PC-3 (cell line): ENCODE results near the gene GALNT4.

Source experiments
- CTCF ChIP-seq: fragments of 300-600 bp; sonication (generic); conservative IDR thresholded peaks from 2 replicates; pipeline ENCODE4 v1.5.1; 2017; ENCODE audit warnings: antibody characterized with exemption, low read depth, mild to moderate bottlenecking, low read length
- EZH2 ChIP-seq: fragments of 300-600 bp; sonication (generic); IDR thresholded peaks from one replicate; pipeline ENCODE4 v1.6.1; 2017; ENCODE audit warnings: antibody characterized with exemption, mild to moderate bottlenecking, low read length; ENCODE audit not compliant: unreplicated experiment
- EZH2phosphoT487 ChIP-seq: fragments of 300-600 bp; sonication (generic); IDR thresholded peaks from 2 replicates; pipeline ENCODE4 v1.6.1; 2018; ENCODE audit warnings: mild to moderate bottlenecking, antibody characterized with exemption, low read length, borderline replicate concordance

DNA sequence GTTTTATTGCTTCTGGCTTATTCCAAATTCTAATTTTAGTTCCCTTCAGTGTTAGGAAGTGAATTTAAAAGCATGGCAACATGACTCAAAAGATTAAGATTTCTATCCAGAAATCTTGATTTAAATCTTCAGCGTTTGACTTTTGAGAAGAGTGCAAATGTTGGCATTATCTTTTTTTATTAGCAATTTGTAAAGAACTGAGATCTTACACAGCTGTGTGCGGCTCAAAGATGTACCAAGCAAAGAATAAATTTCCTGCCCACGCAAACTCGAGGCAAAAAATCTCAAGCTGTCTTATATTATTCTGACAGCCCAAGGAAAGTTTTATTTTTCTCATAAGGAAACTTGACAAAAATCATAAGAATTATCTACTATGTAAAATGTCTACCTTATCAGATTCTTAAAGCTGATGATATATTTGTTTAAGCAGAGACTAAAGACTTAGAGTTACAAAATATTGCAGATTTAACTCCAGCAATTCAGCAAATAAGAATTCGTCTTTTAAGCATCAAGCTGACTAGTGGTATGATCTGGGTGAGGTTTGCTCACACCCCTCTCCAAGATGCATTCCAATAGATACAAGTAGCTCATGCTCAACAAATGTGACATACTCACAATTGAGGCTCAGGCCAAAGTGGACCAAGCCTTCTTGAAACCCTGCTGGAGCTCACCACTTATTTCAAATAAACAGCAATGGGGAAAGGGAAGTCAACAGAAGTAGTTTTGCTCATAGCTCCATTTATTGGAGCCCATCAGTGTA is 48.6 kb upstream of the GALNT4 start:
- TF ChIP-seq CTCF: no peak
- no peak for TF ChIP-seq EZH2phosphoT487
- no peak for TF ChIP-seq EZH2
